ENCODE data around the gene KRTAP5-6.

Gene KRTAP5-6

GRCh38 chr11:1733716-1734640 lies 37.0 kb downstream of the KRTAP5-6 start:
- DNase-seq (ENCODE audit: low read depth), result no peak
- H3K4me3 ChIP-seq (ENCODE audit: low read depth, low read length), result no peak overlapping the region
- TF ChIP-seq, protein P1, sequence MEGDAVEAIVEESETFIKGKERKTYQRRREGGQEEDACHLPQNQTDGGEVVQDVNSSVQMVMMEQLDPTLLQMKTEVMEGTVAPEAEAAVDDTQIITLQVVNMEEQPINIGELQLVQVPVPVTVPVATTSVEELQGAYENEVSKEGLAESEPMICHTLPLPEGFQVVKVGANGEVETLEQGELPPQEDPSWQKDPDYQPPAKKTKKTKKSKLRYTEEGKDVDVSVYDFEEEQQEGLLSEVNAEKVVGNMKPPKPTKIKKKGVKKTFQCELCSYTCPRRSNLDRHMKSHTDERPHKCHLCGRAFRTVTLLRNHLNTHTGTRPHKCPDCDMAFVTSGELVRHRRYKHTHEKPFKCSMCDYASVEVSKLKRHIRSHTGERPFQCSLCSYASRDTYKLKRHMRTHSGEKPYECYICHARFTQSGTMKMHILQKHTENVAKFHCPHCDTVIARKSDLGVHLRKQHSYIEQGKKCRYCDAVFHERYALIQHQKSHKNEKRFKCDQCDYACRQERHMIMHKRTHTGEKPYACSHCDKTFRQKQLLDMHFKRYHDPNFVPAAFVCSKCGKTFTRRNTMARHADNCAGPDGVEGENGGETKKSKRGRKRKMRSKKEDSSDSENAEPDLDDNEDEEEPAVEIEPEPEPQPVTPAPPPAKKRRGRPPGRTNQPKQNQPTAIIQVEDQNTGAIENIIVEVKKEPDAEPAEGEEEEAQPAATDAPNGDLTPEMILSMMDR (IDR thresholded peaks at IDR 0.05; ENCODE audit: insufficient read depth, low read depth, low read length, missing control alignments), result no peak

DNA sequence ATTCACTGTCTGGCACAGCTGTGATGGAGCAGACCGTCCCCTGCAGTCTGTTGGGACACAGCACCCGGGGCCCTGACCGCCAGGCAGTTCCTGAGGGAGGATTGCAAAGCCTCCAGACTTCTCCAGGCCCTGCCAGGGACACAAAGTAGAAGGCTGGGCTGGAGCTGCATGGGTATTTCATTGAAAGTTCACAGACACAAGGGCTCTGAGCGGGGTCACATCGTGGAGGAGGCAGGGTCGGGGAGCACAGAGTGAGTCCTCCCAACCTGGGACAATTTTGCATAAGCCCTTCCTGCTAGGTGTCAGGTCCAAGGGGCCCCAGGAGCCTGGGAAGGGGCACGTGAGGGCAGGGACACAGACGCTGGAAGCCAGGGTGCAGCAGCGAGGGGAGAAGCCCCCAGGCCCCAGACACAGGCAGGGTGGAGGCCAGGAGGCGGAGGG lies 37.7 kb downstream of the KRTAP5-6 start:
- TF ChIP-seq, protein P1 (IDR thresholded peaks at IDR 0.05; ENCODE audit: insufficient read depth, low read depth, low read length, missing control alignments), result no peak
- DNase-seq (ENCODE audit: low read depth), result no peak
- no peak overlapping the region for H3K4me3 ChIP-seq (ENCODE audit: low read depth, low read length)

- H3K4me3 ChIP-seq (ENCODE audit: low read depth, low read length), result no peak overlapping the region
- TF ChIP-seq, protein P1 (IDR thresholded peaks at IDR 0.05; ENCODE audit: insufficient read depth, low read depth, low read length, missing control alignments), result no peak
- DNase-seq (ENCODE audit: low read depth), result no peak
Observed at GRCh38 chr11:1735271-1735670, 38.3 kb downstream of the KRTAP5-6 start.

DNA sequence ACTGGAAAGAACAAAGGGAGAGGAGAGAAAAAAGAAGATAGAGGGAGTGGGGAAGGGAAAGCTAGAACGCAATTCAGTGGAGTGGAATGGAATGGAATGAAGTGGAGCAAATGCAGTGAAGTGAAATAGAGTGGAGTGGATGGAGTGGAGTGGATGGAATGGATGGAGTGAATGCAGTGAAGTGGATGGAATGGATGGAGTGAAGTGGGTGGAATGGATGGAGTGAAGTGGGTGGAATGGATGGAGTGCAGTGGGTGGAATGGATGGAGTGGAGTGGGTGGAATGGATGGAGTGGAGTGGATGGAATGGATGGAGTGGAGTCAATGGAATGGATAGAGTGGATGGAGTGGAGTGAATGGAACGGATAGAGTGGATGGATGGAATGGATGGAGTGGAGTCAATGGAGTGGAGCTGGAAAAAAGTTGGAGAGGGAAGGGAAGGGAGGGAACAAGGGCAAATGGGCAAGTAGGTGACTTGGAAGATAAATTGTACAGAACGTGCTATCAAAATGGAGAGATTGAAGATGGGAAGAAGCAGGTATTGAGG lies 39.5 kb downstream of the KRTAP5-6 start:
- H3K4me3 ChIP-seq (ENCODE audit: low read depth, low read length), result no peak overlapping the region
- TF ChIP-seq, protein P1 (IDR thresholded peaks at IDR 0.05; ENCODE audit: insufficient read depth, low read depth, low read length, missing control alignments), result no peak
- no peak for DNase-seq (ENCODE audit: low read depth)

DNA sequence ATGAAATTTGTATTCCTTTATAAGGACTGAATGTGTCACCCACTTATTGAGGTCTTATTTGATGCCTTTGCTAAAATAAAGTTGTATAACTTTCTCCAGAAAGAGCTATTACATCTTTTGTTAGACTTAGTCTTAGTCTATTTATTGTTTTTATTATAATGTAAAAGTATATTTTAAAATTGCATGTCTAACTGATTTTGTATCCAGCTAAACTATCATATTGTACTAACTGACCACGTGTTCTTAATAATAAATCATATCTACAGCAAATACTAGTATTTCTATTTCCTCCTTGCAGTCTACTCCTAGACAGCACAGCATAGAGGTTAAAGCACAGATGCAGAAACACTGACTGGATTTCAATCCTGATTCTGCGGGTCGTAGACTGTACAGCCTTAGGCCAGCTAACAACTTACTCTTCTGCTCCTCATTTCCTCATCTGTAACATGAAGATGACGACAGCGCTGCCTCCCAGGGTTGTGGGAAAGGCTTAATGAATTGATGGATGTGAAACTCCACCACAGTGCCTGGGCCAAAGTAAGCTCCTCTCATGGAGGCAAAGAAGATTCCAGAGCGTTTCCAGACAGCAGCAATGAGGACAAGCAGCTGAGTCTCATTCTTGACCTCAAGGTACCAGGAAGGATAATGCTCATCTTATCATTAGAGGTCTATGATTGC lies 40.2 kb downstream of the KRTAP5-6 start:
- DNase-seq (ENCODE audit: low read depth), result no peak
- no peak overlapping the region for H3K4me3 ChIP-seq (ENCODE audit: low read depth, low read length)
- TF ChIP-seq, protein P1 (IDR thresholded peaks at IDR 0.05; ENCODE audit: insufficient read depth, low read depth, low read length, missing control alignments), result no peak

- TF ChIP-seq, protein P1 (IDR thresholded peaks at IDR 0.05; ENCODE audit: insufficient read depth, low read depth, low read length, missing control alignments), result no peak
- H3K4me3 ChIP-seq (ENCODE audit: low read depth, low read length), result no peak overlapping the region
- no peak for DNase-seq (ENCODE audit: low read depth)
Observed at GRCh38 chr11:1738380-1738779, 41.4 kb downstream of the KRTAP5-6 start.

Measured in GM12865 (cell line).